Epidermal melanocyte (primary cell): ENCODE data around the gene SLIT1.

Experiments
- DNase-seq: peaks from one replicate; pipeline ENCODE4 v3.0.0; 2011; ENCODE audit warnings: low spot score; ENCODE audit not compliant: insufficient read length

Gene SLIT1

DNA sequence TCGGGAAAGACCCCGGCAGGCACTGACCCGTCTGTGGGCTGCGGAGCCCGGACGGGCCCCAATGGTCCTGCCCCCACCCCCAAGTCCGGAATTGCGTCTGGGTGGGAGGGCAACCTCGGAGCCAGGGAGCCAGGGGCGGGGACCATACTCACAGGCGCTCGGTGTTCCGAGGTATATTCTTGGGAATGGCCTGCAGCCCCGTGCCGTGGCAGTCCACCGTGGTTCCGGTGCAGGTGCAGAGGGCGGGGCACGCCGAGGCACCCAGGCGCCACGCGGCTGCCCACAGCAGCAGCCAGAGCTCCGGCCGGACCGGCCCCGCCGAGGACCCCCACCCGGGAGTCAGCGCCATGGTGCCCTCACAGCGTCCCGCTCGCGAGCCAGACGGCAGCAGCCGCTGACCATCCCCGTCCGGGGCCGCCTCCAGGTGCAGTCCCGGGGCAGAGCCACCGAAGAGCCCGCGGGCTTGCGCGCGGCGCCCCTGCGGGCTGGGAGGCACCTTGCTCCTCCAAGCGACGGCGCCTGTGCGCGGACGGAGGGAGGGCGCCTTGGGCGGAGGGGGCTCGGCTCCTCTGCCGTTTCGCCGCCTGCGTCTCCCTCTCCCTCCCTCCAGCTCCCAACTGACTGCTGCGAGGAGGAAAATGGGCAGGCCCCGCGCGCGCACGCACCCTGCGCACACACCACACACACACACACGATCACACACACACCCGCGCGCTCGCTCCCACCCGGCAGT is at the start of gene SLIT1:
Gene SLIT1 (minus strand): TSS at position 634 of the 733 bp plus-strand sequence. CDS start 285 bp downstream, at position 349.
- DNase-seq = no peak

DNA sequence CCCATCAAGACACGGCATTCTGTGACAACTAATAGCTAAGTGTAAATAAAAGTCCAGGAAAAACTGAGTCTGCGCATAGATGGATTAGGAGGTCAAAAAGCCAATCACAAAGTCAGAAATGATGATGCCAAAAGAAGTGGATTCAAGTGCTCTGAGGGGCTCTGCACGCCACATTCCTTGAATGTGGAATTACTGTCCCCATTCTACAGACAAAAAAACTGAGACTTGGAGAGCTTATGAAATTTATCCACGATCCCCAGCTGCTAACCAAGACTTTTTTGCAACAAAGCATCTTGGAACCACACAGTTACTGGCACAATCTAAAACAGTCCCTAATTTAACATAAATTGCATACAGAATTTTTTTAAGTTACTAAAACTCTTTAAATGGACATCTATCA is 49.6 kb upstream of the SLIT1 start:
- no peak for DNase-seq

DNA sequence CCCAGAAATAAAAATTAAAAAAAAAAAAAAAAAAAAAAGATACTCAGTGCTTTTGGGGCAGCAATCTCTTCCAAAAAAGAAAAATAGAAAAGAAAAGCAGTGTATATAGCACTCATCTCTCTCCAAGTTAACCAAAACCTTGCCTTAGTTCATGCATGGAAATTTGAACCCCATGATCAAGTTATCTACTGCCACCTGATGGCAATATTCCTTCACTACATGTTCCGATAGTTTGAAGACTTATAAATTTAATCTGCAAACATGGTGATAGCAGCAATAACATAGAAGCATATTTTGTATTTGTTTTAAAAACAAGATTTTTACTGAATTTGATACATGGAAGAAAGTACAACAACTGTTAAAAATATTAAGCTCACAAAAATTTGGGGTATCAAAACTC is 48.6 kb upstream of the SLIT1 start:
- no peak for DNase-seq

DNA sequence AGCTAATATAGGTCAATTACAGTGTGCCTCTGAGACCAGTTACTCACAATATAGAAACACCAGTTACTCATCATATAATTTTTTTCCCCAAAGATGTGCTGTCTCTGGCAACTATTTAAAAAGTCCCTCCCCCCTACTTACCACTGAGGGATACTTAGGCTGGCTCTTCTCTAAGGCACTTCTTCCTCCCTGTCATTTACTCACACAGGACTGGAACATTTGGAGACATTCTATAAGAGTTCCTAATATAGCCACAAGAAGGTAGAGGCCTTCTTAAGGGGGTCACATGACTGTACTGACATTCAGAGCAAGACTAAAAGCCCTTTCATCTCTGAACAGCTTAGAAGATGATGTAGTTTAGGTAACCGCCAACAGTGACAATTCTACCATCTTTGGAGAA is 44.4 kb upstream of the SLIT1 start:
- no peak for DNase-seq

DNA sequence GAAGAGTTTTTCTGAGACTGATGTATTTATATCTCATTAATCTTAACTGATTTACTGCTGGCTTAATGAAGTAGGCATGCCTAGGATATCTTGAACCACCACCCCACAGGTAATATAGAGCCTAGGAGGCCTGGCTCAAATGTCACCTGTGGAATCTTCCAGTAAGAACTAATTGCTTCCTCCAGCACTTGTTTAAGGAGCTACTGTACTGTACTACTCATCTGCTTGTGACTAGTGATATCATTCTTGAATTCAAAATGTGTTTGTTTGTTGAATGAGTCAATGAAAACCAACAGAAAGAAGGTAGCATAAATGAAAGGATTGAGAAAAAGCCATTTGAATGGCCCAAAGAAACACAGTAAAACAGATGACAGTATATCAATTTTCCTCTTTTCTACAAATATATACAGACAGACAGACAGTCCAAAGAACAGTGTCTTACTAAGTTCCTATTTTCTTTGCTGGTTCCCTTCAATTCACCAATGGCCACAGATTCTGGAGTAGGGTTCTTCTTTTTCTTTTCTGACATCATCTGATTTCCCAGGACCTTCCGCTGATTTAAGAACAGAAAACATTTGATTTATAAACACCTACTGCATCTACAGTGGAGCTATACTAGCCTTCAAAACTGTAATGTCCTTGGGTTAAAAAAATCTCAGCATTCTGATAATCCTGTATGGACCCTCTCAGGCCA is 43.7 kb upstream of the SLIT1 start:
- DNase-seq = no peak

DNA sequence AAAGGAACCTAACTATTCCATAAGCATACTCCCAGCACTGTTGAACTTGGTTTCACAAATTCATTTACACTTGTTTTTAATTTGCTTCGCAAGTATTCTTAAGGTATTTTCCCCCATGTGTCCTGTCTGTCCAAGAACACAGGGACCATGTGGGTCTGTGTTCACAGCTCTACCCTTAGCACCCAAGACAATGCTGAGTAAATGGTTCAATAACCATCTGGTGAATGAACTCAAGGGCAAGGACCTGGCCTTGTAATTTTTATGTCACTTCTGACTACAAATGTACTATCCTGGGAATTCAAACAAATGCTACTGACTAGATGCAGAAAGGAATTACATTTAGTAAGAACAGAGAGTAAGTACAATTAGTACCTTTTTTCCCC is 43.0 kb upstream of the SLIT1 start:
- no peak for DNase-seq

DNA sequence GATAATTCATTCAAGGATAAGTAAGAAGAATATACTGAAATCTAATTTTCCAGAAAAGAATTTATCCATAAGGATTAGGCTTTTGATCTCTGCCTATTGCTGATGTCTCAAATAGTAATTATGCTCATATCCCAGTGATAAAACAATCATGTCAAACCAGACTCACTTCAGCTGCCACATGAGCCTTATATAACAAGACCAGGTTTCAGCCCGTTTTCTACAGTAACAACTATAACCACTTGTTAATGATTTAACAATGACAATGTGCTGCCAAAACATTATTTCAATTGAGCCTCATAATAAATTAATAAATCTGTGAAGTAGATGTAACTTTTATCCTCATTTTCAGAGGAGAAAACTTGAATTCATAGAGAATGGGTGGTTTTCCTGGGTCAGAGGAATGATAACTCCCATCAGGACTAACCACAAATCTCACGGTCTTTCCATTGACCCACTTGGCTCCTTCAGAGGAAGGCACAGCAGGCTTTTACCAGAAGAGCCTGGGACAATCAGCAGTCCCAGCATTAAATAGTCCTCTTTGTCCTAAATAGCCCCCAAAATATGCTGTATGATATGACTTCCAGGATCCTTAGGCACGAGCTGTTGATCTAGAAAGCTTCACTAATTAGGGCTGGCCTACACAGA is 42.5 kb upstream of the SLIT1 start:
- no peak for DNase-seq

DNA sequence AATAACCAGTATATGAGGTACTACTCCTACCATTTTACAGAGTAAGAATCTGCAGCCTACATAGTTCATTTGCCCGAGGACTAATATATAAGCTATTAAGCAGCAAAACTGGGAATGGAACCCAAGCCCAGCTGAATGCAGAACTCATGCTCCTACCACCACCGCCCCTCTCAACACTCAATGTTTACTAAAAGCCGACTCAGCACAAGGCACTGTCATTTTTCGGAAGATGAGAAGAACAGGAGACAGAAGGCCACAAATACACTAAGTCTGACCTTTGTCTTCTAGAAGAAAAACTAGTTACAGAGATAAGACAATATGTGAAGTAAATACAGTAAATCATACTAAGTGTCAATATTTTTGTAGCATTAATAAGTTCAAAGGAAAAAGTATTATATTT is 40.6 kb upstream of the SLIT1 start:
- no peak for DNase-seq

DNA sequence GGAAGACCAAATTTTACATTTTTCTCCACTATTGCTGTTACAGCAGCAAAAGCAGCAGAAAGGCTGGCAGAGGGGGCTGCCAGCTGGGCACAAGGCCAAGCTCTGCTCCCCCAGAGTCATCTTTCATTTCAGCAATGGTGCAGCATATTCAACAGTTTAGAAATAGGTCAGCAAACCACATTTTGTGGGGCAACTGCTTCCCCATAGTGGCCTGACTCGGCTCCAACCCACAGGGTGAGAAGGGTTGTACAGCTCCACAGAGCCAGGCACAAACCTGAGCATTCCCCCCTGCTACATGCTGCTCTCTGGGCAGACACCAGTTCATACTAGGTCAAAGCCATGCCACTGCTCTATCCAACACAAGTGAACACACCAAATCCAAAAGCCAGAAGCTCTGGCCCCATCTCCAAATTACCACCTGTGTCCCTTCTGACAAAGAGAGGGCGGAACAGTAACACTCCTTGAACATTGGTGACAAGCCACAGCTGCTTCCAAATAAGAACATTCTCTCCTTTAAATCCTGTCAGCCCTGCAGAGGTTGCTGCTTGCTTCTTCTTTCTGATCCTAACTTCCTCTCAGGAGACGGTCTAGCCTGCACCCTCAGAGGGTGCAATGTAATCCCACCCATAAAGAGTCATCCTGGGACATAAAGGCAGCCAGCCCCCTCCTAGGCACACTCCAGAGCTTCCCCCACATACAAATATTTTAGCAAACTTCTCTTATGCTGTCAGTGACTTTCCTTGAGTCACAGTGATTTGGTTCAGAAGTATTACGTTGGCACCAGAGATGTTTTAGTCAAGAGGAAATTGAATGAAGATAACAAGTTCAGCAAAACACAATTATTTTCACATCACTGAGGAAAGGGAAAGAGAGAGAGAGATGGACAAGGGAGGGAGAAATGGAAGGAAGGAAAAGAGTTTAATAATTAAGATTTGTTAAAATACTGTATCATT is 39.0 kb upstream of the SLIT1 start:
- DNase-seq = no peak

DNA sequence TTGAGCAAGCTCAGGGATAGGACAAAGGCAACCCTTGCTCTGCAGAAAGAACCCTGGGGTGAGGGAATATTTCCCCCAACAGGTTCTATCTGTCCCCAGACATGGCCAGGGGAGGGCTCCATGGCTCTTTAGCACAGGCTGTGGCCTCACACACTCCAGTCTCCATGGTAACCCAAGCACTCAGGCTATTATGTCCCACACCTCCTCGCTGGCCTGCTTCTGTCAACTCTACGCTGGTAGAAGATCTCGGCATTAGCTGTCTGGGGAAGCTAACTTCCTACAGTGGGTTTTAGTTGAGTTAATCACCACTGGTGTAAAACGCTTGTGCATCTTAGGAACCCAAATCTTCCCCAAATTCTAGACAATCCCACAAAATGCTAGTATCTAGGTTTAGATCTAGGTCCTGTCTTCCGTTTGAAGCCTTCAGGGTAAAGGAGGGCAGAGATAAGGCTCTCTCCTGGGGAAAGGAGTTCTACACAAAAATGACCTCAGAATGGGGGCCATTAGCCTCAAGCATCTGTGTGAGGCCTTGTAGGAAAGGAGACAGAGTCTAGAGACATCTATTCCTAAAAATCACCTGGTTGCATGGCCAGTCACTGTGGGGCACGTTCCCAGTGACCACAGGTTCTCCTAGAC is 36.7 kb upstream of the SLIT1 start:
- DNase-seq = no peak

DNA sequence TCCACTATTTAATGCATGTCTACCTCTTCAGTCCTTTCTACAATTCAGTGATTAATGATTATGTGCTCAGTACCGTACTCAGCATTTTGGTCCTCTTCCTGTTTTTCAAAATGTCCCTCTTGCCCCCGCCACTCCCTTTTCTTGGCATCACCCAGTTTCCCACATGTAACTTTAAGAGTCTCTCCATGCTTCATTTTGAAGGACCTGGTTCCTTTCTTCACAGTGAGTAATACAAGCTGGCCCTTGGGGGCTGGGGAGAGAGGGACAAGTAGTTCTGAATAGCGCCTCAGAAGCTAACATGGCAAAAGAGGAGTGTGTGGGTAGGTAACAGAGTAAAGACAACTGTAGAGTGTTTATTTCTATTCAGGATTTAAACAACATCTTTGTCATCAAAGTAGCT is 34.6 kb upstream of the SLIT1 start:
- DNase-seq = no peak

DNA sequence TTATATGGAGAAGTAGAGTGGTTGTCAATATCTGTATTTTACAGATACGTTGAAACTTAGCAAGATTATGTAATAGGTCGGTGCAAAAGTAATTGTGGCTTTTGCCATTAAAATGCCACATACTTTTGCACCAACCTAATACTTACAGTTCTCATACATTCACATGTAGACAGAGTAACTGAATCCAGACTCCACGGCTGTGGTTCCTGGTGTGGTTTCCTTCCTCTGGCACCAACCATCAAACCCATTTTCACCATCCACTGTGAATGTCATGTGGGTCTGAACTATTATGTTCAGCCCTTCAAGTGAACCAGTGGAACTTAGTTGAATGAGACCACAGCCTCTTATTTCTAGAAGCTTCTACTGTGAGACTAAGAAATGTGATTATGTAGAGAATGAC is 31.5 kb upstream of the SLIT1 start:
- DNase-seq = no peak

DNA sequence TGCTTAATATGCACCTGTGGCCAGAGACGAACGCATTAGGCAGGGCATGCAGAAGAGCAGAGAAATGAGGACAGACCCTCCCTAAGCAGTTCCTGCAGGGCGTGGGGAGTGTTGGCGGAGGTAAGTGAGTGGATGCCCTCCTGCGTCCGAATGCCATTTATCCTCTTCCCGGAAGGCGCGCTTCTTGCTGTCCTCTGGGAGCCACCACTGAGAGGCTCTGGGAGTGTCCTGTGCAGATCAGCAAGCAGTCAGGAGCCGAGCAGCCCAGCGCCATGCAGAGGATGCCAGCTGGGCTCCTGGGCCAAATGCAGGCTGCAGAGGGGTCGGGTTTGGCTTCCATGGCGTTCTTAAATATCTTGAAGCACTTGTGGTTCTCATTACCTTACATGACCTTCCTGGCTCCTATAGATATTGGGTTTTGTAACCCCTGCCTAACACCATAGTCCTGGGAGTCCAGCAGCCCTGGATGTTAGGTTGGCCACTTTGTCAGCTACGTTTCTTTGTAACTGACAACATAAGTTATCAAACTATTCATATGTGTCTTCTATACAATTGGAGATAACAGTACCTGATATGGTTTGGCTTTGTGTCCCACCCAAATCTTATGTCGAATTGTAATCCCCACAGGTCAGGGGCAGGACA is 30.0 kb upstream of the SLIT1 start:
- DNase-seq = no peak

DNA sequence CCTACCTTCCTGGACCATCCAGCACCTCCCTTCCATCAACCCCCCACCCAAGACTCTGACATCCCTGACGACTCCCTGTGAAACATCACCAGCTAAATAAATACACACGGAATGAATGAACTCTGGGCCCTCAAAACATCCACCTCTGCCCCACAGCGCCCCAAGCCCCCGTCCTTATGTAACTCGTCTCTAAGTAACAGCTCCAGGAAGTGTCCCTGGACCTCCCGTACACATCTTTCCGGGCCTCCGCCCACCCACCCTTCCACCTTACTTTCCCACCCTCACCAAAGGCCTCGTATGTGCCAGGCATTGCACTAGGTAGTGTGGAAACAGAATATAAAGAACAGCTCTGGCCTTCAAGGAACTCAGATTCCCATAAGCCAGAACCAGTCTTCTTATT is 27.7 kb upstream of the SLIT1 start:
- DNase-seq = no peak

DNA sequence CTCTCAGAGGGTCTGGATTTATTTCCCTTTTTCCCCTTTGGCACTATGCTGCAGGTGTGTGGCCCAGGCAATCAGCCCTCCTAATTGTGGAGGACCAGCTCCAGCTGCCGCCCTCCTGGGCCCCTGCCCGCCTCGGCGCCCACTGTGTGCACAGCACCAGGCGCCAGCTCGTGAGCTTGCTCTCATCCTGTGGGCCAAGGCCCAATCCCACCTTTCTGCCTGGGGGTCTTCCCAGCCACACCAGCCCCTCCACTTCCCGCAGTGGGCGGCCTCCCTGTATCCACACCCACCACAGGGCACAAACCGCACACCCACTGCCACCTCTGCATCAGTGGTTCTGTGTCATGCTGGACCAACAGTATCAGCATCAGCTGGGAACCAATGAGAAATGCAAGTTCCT is 25.5 kb upstream of the SLIT1 start:
- DNase-seq = no peak

DNA sequence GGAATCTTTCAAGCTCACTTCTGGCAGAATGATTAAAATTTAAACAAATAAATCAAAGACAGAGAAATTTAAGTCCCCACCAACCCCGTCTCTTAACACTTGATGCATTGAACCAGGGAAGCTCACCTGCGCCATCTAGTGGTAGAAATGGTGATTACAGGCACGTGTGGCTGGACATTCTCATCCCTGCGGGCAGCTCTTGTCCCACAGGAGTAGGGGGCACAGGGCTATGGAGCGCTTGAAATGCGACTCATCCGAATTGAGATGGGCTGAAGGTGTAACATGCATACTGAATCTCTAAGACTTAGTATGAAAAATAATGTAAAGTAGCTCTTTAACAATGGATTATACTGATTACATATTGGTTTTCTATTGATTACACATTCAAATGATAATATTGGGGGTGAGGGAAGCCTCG is 24.8 kb upstream of the SLIT1 start:
- DNase-seq = peak; percentile 41

DNA sequence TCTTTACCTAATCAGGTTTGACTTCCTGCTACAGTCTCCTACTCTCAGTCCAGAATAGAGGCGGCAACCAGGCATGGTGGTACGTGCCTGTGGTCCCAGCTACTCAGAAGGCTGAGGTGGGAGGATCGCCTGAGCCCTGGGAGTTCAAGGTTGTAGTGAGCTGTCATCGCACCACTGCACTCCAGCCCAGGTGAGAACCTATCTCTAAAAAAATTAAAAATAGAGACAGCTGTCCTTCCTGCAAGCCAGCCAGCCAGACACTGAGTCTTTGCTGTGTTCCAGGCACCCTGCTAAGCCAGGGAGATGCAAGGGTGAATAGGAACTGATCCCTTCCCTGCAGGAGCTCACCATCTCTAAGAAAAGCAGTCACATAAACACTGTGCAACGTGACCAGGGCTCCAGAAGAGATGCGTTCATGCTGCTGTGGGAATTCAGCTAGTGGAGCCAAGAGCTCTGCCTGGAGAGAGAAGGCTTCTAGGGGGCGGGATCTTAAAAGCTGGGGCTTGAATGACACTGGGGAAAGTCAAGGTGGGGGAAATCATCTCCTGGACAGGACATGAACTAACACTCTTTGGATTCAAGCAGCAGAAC is 22.1 kb upstream of the SLIT1 start:
- DNase-seq = no peak

DNA sequence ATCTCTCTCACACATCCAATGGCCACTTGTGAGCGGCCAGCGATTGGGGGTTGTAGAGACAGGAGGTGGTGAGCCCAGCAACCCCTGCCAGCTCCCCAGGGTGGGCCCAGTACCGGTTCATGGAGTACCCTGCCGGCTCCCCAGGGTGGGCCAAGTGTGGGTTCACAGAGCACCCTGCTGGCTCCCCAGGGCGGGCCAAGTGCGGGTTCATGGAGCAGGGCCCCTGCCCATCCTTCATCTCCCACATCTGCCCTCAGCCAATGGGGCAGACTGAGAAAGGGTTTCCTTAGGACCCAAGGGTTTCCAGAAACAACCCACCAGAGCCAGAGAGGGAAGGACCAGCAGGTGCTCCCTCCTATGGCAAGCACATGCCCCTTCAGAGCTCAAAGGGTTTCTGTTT is 21.4 kb upstream of the SLIT1 start:
- DNase-seq = no peak

DNA sequence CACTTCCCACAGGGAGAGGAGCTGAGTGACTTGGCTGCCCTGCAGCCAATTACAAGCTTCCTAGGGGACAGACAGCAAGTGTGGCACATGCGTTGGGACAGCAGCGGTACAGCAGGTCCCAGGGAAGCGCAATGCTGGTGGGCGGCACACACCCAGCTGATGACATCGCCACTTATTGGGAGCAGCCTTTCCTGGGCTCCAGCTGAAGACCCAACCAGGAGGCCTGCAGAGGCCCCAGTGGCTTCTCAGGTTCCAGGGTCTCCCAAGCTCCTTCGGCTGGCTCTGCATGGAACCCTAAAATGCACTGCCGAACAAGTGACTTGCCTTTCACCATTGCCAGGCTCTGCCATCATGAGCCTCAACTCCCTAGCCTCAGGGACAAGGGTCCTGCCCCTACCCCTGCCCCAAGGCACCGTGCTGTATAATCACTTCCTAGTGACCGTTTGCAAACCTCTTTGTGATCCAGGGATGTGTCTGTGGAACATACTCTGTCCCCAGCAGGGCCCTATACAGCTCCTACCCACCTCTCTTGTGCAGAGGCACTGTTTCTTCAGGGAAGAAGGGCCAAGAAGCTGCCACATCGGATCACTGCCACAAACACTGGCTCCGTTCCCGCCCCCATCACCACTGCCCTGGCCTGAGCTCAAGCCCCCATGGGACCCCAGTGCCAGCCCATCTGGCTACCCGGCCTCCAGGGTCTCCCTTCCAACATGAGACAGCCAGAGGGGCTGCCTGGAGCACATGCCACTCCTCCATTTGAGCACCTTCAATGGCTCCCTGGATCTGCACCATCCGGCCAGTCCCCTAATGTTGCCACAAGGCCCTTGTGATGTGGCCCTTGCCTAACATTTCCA is 19.3 kb upstream of the SLIT1 start:
- no peak for DNase-seq
